Amygdala (tissue), 56 donors: ENCODE data around the gene UBE2L3.
A peak's percentile ranks its signal among the peaks of the same experiment; 100 is the strongest.
"Not testable (repeated sequence)": the region's sequence is repeated elsewhere in the genome, so short reads cannot be mapped to it uniquely, and the experiment has no call there.

Source experiments
- DNase-seq, 56 donors: peaks; one replicate each; lab custom pipeline; 2025; lab: John Stamatoyannopoulos, UW

Gene UBE2L3

DNA sequence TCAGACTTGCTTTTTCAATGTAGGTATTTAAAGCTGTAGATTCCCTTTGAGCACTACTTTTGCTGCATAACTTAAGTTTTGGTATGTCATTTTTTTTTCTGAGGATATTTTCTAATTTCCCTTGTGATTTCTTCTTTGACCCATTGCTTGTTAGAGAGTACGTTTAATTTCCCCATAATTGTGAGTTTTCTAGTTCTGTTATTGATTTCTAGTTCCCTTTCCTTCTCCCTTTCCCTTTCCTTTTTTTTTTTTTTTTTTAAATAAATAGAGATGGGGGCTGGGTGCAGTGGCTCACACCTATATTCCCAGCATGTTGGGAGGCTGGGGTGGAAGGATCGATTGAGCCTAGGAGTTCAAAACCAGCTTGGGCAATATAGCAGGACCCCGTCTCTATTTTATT, 30.8 kb downstream of the UBE2L3 start:
- DNase-seq: no peak

DNA sequence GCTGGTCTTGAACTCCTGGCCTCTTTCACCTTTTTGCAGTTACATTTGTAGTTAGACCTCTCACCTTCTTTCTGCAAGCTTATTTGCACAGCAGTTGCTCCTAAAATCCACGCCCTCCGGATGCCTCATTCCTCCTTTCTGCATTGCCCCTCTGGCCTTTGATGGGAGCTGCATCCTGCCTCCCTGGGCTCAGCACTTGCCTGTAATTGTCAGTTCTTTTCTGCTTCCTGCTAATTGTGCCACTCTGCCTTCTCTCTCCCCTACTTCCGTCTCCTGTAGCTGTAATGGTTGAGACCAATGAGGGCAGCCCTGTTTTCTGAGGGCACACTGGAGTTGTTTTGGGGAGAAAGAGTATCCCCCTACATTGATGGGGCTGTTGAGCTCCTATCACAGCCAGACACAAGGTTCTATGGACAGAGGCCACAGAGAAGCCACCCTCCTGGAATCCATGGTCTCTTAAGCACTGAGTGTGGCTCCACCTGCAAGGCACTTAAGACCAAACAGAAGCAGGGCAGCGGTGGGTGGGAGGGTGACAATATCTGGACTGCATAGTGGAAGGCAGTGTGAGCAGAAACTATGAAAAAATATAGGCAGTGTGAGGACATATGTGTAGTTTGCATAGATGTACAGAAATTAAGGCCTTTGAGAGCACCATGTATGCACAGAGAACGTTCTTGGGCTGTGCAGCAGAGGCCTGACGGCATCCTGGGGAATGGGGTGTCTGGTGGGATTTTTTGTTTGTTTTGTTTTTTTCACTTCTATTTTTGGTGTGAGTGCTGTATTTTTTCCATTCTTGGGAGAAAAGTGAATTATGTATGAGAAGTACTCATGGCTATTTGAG, 31.8 kb downstream of the UBE2L3 start:
- no peak for DNase-seq

DNA sequence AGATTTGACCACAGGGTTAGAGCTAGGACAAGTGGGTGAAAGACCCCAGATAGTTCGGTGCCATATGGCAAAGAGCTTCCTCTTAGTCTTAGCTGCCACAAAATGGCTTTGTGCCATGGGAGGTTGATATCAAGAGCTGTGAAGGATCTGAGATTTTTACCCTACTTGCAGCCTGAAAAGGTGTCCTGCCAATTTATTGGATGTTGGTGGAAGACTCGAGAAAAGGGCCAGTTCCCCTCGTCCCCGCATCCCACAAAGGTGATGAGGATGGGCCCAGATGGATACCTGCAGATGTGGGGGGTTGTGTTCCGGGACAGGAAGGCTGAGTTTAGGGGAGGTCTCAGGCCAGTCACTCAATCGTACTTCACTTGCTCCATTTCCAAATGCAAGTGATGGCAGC, 35.1 kb downstream of the UBE2L3 start:
- DNase-seq: no peak

DNA sequence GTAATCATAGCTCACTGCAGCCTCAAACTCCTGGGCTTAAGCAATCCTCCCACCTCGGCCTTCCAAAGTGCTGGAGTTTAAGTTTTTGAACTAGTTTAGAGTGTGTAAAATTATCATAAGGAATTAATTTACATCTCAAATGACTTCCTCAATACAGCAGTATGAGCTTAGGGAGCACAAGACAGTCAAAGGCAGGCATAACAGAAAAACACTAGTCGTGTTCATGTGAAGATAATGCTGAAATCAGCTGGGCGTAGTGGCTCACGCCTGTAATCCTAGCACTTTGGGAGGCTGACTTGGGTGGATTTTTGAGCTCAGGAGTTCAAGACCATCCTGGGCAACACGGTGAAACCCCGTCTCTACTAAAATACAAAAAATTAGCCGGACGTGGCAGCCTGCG, 36.5 kb downstream of the UBE2L3 start:
- no peak for DNase-seq

DNA sequence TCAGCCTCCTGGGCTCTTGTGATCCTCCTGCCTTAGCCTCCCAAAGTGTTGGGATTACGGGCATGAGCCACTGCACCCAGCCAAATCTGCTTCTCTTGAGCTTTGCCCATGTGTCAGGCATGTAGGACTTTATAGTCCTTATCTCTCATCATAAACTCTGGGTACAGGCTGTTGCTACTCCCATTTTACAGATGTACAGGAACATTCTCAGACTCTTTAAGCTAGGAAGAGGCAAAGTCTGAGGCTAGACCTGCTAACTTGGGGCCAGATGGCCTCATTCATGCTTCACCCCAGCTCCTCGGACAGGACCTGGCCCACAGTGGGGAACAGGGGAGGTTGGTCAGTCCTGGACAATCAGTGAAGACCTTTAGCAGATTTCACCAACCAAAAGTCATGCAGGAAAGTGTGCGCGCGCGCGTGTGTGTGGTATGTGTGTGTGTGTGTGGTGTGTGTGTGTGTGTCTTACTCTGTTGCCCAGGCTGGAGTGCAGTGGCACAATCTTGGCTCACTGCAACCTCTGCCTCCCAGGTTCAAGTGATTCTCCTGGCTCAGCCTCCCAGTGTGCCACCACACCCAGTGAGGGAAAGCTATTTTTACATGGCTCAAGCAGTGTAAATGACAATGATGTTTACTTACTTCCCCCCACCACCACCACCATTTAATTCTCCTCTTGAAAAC, 38.5 kb downstream of the UBE2L3 start:
- no peak for DNase-seq

DNA sequence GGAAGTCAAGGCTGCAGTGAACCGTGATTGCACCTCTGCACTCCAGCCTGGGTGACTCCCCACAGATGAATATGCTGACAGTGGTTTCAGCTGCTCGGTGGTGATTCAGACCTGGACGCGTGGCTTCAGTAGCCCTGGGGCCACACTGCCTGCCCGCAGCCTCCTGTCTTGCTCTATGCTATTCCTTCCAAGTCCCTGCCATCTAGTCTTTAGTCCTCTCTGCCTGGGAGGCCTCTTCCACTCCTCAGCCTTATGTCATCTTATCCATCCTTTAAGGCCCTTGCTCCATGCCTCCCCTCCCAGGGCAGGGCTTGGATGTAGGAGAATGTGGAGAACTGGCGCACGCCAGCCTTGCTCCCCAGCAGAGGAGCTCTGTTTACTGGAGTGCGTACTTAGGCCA, 39.3 kb downstream of the UBE2L3 start:
- DNase-seq: no peak

DNA sequence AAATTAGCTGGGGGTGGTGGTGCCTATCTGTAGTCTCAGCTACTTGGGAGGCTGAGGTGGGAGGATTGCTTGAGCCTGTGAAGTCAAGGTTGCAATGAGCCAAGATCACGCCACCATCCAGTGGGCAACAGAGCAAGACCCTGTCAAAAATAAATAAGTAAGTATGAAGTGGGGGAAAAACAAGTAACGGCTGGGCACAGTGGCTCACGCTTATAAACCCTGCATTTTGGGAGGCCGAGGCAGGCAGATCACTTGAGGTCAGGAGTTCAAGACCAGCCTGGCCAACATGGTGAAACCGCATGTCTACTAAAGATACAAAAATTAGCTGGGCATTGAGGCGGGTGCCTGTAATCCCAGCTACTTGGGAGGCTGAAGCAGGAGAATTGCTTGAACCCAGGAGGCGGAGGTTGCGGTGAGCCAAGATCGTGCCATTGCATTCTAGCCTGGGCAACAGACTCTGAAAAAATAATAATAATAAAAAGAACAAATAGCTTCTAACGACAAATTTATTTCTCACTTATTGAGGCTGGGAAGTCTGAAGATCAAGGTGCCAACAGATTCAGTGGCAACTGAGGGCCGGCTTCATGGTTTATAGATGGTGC, 42.1 kb downstream of the UBE2L3 start:
- DNase-seq: not testable (repeated sequence)

DNA sequence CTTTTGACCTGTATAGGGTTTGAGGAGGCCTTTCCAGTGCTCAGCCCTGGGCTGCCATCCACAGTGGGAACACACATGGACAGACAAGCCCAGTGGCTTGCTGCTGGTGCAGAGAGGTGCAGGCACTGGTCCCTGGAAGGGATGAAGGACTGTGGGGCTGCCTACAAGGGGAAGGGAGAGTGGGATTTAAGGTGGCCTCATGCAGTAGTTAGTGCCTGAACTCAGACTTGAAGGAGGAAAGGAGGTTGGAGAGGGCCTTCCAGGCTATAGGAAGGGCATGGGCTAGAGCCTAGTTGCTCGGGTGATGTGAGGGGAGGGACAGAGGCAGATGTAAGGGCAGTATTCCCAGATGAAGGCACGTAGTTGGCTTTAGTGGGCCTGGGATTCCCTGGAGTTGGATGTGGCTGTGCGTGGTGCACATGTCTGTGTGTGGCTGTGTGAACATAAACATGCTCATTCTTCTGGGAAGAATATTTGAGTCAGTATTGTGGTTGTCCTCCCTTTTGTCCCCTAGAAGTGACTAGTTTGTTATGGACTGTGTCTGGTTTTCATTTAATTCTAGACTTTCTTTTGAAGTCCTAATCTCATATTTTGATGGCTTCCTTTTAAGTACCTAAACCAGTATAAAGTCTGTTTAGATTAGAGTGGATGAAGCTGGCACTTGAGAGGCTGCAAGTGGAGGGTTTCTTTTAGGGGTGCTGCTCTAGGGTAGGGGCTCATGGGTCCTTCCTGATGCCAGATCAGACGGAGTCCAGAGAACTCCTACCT, 43.9 kb downstream of the UBE2L3 start:
- DNase-seq: no peak

DNA sequence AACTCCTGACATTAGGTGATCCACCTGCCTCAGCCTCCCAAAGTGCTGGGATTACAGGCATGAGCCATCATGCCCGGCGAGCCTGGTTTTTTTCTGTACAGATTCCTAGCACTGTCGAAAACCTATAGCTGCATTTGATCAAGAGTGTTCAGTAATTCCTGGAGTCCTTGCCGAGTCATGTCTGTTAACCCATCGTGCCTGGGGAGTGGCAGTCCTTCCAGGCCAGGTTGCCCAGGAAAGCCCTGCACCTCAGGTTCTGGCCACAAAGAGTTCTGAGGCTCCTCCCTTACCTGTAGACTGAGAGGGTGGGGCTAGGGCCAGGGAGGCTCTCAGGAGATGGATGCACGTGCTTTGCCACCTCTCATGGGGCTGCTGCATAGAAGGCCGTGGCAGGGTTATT, 45.3 kb downstream of the UBE2L3 start:
- DNase-seq: no peak

DNA sequence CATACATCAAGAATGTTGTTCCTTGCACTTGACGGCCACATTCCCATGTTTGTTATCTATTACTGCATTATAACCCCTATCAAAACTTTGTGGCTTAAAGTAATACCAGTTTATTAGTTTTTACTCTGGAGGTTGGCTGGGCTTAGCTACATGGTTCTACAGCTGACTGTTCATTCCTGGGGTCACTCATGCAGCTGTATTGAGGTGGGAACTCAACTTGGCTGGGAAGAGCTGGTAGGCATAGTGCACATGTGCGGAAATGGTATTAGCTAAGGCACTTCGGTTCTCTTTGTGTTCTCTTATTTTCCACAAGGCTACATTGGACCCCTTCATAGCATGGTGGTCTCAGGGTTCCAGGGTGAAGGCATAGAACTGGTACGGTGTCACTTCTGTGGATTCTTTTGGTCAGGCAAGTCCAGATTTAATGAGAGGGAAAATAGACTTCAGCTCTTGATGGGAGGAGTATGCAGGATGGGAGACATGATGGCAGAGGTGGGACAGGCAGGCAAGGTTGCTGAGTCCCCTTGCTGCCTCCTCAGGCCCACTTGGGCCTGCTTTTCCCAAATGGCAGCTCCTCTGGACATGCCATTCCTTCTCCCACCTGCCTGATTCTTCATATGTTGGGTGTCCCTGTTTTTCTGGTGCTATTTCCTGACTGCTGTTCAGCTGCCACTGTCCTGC, 46.2 kb downstream of the UBE2L3 start:
- DNase-seq: no peak

DNA sequence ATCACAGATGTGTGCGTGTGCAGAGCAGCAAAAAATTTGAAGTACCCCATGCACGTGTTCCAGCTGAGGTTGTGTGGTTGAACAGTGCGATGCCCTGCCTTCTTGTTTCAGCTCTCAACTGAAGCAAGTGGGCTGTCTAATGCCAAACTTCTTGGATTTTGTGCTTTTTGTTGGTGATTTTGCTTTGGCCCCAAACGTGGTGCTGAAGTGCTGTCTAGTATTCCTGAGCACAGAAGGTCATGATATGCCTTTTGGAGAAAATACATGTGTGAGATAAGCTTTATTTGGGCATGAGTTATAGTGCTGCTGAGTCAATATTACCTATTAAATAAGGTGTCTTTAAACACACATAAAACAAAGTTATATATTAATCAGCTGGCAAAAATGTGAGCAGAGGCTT, 48.2 kb downstream of the UBE2L3 start:
- DNase-seq: no peak

DNA sequence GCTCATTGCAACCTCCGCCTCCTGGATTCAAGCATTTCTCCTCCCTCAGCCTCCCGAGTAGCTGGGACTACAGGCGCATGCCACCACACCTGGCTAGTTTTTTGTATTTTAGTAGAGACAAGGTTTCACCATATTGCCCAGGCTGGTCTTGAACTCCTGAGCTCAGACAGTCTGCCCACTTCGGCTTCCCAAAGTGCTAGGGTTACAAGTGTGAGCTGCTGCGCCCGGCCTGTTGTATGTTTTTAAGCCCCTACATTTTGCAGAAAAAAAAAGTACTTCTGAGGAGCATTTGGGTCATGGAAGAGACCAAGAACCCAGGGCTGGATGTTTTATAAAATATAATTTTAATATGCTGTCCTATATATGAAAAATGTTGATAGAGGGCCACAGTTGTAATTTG, 49.8 kb downstream of the UBE2L3 start:
- not testable (repeated sequence) for DNase-seq

DNA sequence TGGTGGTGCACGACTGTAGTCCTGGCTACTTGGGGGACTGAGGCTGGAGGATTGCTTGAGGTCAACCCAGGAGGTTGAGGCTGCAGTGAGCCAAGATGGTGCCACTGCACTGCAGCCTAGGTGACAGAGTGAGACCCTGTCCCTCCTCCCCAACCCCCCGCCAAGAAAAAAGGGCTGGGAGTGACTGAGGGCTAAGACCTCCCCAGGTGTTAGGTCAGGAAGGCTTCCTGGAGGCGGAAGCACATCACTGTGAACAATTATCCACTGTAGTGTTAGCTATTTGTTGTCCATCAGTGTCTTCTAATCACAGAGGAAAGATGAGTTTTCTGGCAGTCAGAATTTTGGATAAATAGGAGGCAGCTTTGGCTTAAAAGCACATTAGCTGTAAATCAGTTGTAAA, 53.5 kb downstream of the UBE2L3 start:
- DNase-seq: no peak

DNA sequence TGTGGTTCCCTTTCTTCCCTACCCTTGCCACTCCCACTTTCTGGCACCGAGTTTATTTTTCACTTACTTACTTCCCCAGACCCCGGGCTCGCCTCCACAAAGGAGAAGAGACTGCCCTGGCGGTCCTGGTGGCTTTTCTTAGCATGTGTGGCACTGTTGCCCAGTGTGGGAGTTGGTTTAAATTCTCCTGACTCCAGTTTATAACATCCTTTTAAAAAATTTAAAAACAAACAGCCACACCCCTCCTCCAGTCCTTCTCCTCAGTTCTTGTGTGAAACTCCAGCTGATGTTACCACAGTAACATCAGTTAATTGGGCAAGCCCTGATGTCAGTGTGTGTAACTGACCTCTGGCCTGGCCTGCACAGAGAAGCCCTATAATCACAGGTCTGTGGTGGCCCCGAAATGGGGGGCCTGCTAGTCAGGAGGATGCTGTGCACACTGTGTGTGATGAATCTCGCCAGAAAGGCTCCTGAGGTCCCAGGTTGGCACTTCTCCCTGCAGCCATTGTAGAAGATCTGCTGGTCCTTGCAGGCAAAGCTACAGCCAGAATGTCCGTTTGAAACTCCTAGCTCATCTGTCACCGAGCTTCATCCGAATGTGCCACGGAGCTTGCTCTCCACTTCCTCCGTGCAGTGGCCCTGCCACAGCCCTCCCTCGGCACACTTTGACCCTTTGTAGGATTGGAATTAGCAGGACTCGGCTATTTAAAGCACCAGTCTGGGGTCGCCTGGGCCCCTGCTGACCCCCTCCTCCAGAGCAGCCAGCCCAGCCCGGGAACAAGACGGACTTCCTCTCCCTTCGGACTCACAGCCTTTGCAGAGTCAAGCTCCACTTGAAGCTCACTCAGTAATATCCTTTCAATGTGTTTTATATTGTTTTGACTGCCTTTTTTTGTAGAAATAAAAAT, 54.8 kb downstream of the UBE2L3 start:
- DNase-seq: peak in 5 of 56 donors; percentile 6 to 29 (median 8)

DNA sequence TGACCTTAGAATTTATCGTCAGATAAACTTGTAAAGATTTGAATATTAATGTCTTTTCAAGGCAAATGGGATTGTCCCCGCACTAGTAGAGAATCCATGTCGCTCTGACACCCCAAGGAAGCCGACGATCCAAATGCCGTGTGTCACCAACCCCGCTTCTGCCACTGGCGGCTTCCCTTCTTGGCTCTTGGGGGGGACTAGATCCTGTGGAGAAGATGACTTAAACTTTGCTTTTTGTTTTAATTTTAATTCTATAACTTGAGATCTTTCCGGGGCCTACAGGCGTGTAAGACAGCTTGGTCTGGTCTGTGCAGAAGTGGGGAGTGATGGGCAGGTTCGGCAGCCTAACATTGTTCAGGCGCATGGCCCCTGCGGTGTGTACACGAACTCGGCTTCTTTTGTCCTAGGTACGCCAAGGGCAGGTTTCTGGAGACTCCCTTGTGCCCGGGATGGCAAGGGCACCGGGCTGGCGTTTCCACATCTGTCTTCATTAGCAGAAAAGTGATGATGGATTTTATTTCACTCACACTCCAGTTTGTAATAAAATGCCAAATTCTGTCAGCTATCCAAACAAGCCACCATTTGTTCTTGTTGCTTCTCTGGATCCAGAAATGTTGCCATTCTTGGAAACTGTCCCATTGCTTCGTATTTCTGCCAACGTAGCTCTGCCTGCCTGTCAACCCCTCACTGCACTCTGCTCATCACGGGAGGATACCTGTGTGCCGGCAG, 55.6 kb downstream of the UBE2L3 start:
- peak in 7 of 56 donors; percentile 25 to 60 (median 42) for DNase-seq

DNA sequence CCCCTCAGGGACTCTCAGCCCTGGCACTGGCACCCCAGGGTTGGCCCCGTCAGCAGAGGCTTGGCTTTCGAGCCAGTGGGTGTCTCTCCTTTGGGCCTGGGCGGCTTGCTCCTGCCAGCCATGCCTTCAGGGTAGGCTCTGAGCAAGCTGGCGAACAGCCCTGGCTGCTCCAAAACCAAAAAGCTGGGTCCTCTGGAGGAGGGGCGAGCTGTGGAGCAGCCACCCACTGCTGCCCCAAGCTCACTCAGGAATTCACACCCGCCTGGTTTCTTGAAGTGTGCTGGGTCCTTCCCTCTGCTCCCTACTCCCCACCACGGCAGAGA, 56.1 kb downstream of the UBE2L3 start:
- peak in 32 of 56 donors; percentile 9 to 68 (median 34) for DNase-seq

DNA sequence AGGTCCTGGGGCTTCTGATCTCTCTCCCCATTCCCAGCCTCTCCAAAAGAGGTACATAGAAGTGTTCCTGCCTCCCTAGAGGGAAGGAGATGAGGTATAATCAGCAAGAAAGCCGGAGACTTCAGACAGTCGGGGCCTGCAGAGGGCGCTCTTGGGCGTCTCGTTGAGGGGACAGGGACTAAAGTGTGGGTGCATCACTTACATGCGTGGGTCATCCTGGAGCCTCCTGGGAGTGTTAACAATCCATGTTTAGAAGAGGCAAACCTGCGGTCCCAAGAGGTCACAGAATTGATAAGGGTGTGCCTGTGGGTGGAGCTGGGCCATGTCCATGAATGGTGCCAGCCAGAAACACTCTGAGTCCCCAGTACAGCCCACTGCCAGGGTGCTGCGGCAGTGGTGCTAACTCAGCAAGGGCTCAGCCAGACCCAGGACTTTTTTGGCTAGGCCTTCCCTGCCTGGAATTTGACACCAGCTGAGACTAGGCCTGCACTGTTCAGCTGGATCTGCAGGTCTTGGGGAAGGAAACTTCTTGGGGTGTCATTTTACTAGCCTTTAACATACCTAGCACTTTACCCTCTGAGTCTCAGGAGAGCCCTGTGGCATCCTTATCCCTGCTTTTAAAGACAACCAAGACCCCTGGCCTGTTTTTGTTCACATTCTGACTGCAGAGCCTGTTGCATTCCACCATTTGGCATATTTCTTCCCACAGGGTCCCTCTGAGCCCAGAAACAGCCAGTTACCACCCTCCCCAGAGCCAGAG, 56.8 kb downstream of the UBE2L3 start:
- DNase-seq: peak in 13 of 56 donors; percentile 16 to 52 (median 31)
